Panc1 (cell line): ENCODE data around the gene NCOR2. TPM values are rescaled to one million over a fixed set of nuclear protein-coding genes. Genes with fewer than 3 reads are reported as not detected.

Experiments used
- ATAC-seq: fragments of 200-7000 bp; cut with Tn5 transposase; 2 replicates; pipeline ENCODE4 v1.9.1; 2020; ENCODE audit warnings: mild to moderate bottlenecking, moderate library complexity
- BruUV-seq: library from RNA; stranded (reverse); fragments of 400-500 nt; replicated peaks from 2 replicates; lab custom pipeline; 2021; lab: Mats Ljungman, UMichigan
- CTCF ChIA-PET: fragments of 300-600 bp; sonication (Branson Sonifier 250); formaldehyde crosslinking; loops from one replicate; lab custom pipeline; 2022; ENCODE audit warnings: antibody characterized with exemption; lab: Charles Lee
- POLR2A ChIA-PET: fragments of 300-600 bp; sonication (Branson Sonifier 250); formaldehyde crosslinking; loops from one replicate; lab custom pipeline; 2022; ENCODE audit warnings: antibody characterized with exemption; lab: Charles Lee
- DNase-seq: peaks from one replicate; pipeline ENCODE4 v3.0.0-alpha.2; 2010; ENCODE audit warnings: low read depth, low spot score
- H3K27ac ChIP-seq: 2 replicates; pipeline ENCODE4 v1.5.1; 2011; ENCODE audit warnings: mild to moderate bottlenecking, low read length, inconsistent platforms
- H3K27me3 ChIP-seq: fragments of 200-500 bp; sonication (Bioruptor generic); 2 replicates; pipeline ENCODE4 v1.6.0; 2014; ENCODE audit warnings: low read length, inconsistent platforms; ENCODE audit not compliant: control insufficient read depth, insufficient read depth
- H3K36me3 ChIP-seq: fragments of 200-500 bp; sonication (Bioruptor generic); 2 replicates; pipeline ENCODE4 v1.5.1; 2014; ENCODE audit warnings: inconsistent platforms, mild to moderate bottlenecking, low read length, moderate library complexity; ENCODE audit not compliant: control insufficient read depth, insufficient read depth
- H3K4me1 ChIP-seq: 2 replicates; pipeline ENCODE4 v1.5.1; 2011; ENCODE audit warnings: inconsistent platforms, mild to moderate bottlenecking, low read length, moderate library complexity; ENCODE audit not compliant: control insufficient read depth, insufficient read depth
- H3K4me3 ChIP-seq, 2 experiments: 2 replicates each; pipeline ENCODE4 v1.5.1; 2011 to 2012; ENCODE audit warnings: low read depth in 2 of 2, low read length in 2 of 2, mild to moderate bottlenecking in 2 of 2, inconsistent platforms in 1 of 2, moderate library complexity in 1 of 2
- H3K9me3 ChIP-seq: fragments of 200-500 bp; sonication (Bioruptor generic); 2 replicates; pipeline ENCODE4 v1.5.1; 2014; ENCODE audit warnings: low read depth, mild to moderate bottlenecking, inconsistent platforms, low read length, moderate library complexity; ENCODE audit not compliant: control insufficient read depth, insufficient read depth
- POLR2AphosphoS5 ChIP-seq: IDR thresholded peaks from 2 replicates; pipeline ENCODE4 v1.6.1; 2012; ENCODE audit warnings: mild to moderate bottlenecking, low read depth, low read length, moderate library complexity
- SIN3A ChIP-seq: IDR thresholded peaks from 2 replicates; pipeline ENCODE4 v1.6.1; 2012; ENCODE audit warnings: low read depth, mild to moderate bottlenecking, low read length, moderate library complexity, borderline replicate concordance; ENCODE audit not compliant: insufficient read depth
- TCF7L2 ChIP-seq: IDR thresholded peaks from 2 replicates; pipeline ENCODE4 v1.6.1; 2011; ENCODE audit warnings: mild to moderate bottlenecking, low read depth, low read length, inconsistent platforms
- in situ Hi-C: cut with HindIII; loops from 2 replicates; pipeline ENCODE4 v1.10.0; 2016; ENCODE audit warnings: low sequenced_read_pairs, low pct_unique_long_range_greater_than_20kb
- intact Hi-C: fragments of 100-400 bp; cut with micrococcal nuclease; formaldehyde crosslinking; loops from one replicate; pipeline ENCODE4 v1.10.0; 2022; ENCODE audit not compliant: unreplicated experiment
- total RNA-seq: library from RNA; stranded (reverse); gene quantifications from one replicate; pipeline ENCODE4 v1.2.1, GENCODE V29; 2021; ENCODE audit not compliant: unreplicated experiment
- TF ChIP-seq, protein P1 (sequence below): fragments of 450-650 bp; IDR thresholded peaks from 2 replicates; pipeline ENCODE4 v1.5.1; 2017; ENCODE audit warnings: mild to moderate bottlenecking
- TF ChIP-seq, protein P2 (sequence below), 2 experiments: IDR thresholded peaks; 2 replicates each; pipeline ENCODE4 v1.6.1; 2011 to 2012; ENCODE audit warnings: low read depth in 2 of 2, control low read depth in 1 of 2, low read length in 1 of 2, mild to moderate bottlenecking in 1 of 2, moderate library complexity in 1 of 2; ENCODE audit not compliant: insufficient read depth in 1 of 2

Gene NCOR2
- total RNA-seq, 1 experiment from 2014 or later, result 461 TPM

DNA sequence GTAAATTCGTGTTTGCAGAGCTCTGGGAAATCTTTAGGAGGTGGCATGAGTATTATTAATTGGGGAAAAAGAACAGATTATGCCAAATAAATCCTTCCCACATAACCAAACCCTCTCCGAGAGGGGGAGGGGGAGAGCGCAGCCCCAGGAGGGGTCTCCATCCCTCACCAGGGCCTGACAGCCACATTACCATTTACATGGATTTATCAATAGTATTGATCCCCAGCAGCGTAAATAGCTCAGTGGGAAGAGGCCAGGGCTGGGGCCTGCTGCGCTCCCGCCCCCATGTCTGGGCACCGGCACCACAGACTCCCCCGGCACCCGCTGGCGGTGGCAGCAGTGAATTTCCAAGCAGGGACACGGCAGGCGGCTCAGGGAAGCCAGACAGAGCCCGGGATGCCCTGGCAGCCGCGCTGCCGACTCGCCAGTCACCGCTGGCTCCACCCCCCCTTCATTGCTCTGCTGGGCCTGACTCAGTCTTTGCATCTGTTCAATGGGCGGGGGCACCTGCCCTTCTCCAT, 2.4 kb downstream of the NCOR2 start:
- Histone ChIP-seq H3K27ac (peak overlapping the region; percentile 82), H3K36me3 (no peaks in the 10 kb centered on the region; the same call in 1 of the 2 replicates), H3K4me3 (peak overlapping the region; percentile 84), H3K27me3 (no peaks in the 10 kb centered on the region), H3K4me1 (peaks cover 60% of the 10 kb centered on the region), H3K9me3 (no peaks in the 10 kb centered on the region)
- no peak for ATAC-seq
- intact Hi-C loops (loop anchor here (5.0 to 10.0 kb wide), 4 partner anchors 117 to 200 kb away; no protein-coding TSS in a partner anchor), in situ Hi-C loops (no loop called here)
- CTCF ChIA-PET, result no interaction called here
- no peak for DNase-seq
- BruUV-seq, result no TSS peak
- TF ChIP-seq POLR2AphosphoS5, result no peak
- POLR2A ChIA-PET, result interaction anchor here (0.6 kb wide), 1 partner anchor 13 kb away, joined by 3 read pairs; no protein-coding TSS in a partner anchor

DNA sequence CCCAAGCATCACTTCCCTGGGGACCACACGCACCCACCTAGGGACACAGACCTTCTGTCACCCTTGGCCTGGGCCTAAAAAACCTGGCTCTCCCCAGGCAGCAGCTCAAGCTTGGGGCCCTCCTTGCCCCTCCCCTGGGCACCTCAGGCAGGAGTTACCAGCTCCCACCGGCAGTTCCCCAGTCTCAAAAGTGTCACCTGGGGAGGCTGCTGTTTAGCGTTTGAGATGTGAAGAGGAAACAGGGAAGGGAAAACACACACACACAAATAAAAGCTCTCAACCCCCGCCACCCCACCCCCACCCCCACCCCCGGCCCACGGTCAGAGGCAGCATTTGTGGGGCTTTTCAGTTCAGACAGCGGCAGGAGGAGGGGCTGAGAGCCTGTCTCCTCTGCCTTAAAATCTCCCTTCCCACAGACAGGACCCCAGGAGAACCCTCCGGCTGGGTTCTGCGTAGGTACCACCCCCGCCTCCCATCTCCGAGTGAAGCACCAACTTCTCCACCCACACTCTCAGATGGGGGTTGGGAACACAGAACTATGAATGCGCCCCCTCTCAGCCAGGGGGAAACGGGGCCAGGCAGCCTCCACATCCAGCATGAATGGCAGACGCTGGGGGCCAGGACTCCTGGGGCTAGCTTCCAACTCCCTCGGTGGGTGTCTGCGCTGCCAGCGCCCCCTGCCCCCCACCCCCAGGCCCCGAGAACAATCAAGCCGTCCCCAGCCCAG, 3.0 kb downstream of the NCOR2 start:
- DNase-seq (no peak), ATAC-seq (no peak)
- Histone ChIP-seq H3K27me3 (no peaks in the 10 kb centered on the region), H3K4me1 (peaks cover 60% of the 10 kb centered on the region), H3K36me3 (no peaks in the 10 kb centered on the region; the same call in 1 of the 2 replicates), H3K9me3 (no peaks in the 10 kb centered on the region), H3K4me3 (peak overlapping the region; percentile 84), H3K27ac (peak overlapping the region; percentile 80)
- ChIA-PET CTCF (interaction anchor here (0.7 kb wide), 1 partner anchor 116 kb away, joined by 6 read pairs; no protein-coding TSS in a partner anchor), POLR2A (no interaction called here)
- no TSS peak for BruUV-seq
- TF ChIP-seq SIN3A, result no peak
- TF ChIP-seq, protein P1, sequence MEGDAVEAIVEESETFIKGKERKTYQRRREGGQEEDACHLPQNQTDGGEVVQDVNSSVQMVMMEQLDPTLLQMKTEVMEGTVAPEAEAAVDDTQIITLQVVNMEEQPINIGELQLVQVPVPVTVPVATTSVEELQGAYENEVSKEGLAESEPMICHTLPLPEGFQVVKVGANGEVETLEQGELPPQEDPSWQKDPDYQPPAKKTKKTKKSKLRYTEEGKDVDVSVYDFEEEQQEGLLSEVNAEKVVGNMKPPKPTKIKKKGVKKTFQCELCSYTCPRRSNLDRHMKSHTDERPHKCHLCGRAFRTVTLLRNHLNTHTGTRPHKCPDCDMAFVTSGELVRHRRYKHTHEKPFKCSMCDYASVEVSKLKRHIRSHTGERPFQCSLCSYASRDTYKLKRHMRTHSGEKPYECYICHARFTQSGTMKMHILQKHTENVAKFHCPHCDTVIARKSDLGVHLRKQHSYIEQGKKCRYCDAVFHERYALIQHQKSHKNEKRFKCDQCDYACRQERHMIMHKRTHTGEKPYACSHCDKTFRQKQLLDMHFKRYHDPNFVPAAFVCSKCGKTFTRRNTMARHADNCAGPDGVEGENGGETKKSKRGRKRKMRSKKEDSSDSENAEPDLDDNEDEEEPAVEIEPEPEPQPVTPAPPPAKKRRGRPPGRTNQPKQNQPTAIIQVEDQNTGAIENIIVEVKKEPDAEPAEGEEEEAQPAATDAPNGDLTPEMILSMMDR, result no peak; the same call in 1 of the 2 replicates
- TF ChIP-seq, protein P2, sequence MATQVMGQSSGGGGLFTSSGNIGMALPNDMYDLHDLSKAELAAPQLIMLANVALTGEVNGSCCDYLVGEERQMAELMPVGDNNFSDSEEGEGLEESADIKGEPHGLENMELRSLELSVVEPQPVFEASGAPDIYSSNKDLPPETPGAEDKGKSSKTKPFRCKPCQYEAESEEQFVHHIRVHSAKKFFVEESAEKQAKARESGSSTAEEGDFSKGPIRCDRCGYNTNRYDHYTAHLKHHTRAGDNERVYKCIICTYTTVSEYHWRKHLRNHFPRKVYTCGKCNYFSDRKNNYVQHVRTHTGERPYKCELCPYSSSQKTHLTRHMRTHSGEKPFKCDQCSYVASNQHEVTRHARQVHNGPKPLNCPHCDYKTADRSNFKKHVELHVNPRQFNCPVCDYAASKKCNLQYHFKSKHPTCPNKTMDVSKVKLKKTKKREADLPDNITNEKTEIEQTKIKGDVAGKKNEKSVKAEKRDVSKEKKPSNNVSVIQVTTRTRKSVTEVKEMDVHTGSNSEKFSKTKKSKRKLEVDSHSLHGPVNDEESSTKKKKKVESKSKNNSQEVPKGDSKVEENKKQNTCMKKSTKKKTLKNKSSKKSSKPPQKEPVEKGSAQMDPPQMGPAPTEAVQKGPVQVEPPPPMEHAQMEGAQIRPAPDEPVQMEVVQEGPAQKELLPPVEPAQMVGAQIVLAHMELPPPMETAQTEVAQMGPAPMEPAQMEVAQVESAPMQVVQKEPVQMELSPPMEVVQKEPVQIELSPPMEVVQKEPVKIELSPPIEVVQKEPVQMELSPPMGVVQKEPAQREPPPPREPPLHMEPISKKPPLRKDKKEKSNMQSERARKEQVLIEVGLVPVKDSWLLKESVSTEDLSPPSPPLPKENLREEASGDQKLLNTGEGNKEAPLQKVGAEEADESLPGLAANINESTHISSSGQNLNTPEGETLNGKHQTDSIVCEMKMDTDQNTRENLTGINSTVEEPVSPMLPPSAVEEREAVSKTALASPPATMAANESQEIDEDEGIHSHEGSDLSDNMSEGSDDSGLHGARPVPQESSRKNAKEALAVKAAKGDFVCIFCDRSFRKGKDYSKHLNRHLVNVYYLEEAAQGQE (IDR thresholded peaks at IDR 0.05; ENCODE audit: insufficient read depth in 1 of 2, low read depth in 2 of 2, low read length in 1 of 2), result no peak
- no peak for TF ChIP-seq TCF7L2
- no peak for TF ChIP-seq POLR2AphosphoS5
- in situ Hi-C loops (no loop called here), intact Hi-C loops (loop anchor here (10.0 kb wide), 3 partner anchors 160 to 200 kb away; no protein-coding TSS in a partner anchor)
